ENCODE results near the gene ZBTB2.

The ZBTB2 gene

GRCh38 chr6:151391471-151392413 is at the start of gene ZBTB2:
TSS of gene ZBTB2 (minus strand) at chr6:151391559. CDS start at chr6:151373637, 17,922 bp downstream.
- no peak for DNase-seq

- DNase-seq, result no peak
Measured at GRCh38 chr6:151440930-151441329, 49.6 kb upstream of the ZBTB2 start.

GRCh38 chr6:151440498-151440897 is 49.1 kb upstream of the ZBTB2 start:
- DNase-seq, result no peak

GRCh38 chr6:151437401-151437800 is 46.0 kb upstream of the ZBTB2 start:
- DNase-seq, result no peak

GRCh38 chr6:151436802-151437201 is 45.4 kb upstream of the ZBTB2 start:
- DNase-seq, result no peak

- no peak for DNase-seq
Measured at GRCh38 chr6:151436300-151436699, 44.9 kb upstream of the ZBTB2 start.

GRCh38 chr6:151434369-151434768 is 43.0 kb upstream of the ZBTB2 start:
- no peak for DNase-seq

GRCh38 chr6:151432651-151433050 is 41.3 kb upstream of the ZBTB2 start:
- DNase-seq, result no peak

- no peak for DNase-seq
Measured at GRCh38 chr6:151431337-151431736, 40.0 kb upstream of the ZBTB2 start.

GRCh38 chr6:151430886-151431285 is 39.5 kb upstream of the ZBTB2 start:
- no peak for DNase-seq

GRCh38 chr6:151428093-151428735 is 36.9 kb upstream of the ZBTB2 start:
- DNase-seq, result no peak

GRCh38 chr6:151425561-151425960 is 34.2 kb upstream of the ZBTB2 start:
- DNase-seq, result no peak

GRCh38 chr6:151422981-151423380 is 31.6 kb upstream of the ZBTB2 start:
- no peak for DNase-seq

- no peak for DNase-seq
Measured at GRCh38 chr6:151417477-151417876, 26.1 kb upstream of the ZBTB2 start.

GRCh38 chr6:151414641-151415260 is 23.4 kb upstream of the ZBTB2 start:
- DNase-seq, result no peak

- no peak for DNase-seq
Measured at GRCh38 chr6:151413372-151414145, 22.2 kb upstream of the ZBTB2 start.

GRCh38 chr6:151412909-151413308 is 21.6 kb upstream of the ZBTB2 start:
- no peak for DNase-seq

- DNase-seq, result no peak
Measured at GRCh38 chr6:151409679-151410078, 18.3 kb upstream of the ZBTB2 start.

- DNase-seq, result no peak
Measured at GRCh38 chr6:151409260-151409659, 17.9 kb upstream of the ZBTB2 start.

GRCh38 chr6:151408858-151409257 is 17.5 kb upstream of the ZBTB2 start:
- no peak for DNase-seq

GRCh38 chr6:151403919-151404308 is 12.6 kb upstream of the ZBTB2 start:
- DNase-seq, result no peak

GRCh38 chr6:151402228-151402627 is 10.9 kb upstream of the ZBTB2 start:
- DNase-seq, result no peak

GRCh38 chr6:151400473-151400872 is 9.1 kb upstream of the ZBTB2 start:
- DNase-seq, result no peak
